ENCODE measurements around the gene CAPN15.

The CAPN15 gene

DNA sequence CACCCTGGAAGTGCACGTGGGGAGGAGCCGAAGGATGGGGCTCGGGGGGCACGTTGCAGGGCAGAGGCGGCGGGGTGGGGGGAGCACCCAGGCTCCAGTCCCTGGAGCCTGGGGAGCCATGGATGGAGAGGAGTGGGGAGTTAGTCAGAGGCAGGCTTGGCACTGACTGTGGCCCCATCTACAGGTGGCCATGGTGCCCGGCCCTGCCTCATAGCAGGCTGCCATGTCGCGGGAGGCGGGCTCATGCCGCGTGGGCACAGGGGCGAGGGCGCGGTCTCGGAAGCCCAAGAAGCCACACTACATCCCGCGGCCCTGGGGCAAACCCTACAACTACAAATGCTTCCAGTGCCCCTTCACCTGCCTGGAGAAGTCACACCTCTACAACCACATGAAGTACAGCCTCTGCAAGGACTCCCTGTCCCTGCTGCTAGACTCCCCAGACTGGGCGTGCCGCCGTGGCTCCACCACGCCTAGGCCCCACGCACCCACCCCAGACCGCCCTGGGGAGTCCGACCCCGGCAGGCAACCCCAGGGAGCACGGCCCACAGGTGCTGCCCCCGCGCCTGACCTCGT lies 35.6 kb downstream of the CAPN15 start:
- no peak for DNase-seq

DNA sequence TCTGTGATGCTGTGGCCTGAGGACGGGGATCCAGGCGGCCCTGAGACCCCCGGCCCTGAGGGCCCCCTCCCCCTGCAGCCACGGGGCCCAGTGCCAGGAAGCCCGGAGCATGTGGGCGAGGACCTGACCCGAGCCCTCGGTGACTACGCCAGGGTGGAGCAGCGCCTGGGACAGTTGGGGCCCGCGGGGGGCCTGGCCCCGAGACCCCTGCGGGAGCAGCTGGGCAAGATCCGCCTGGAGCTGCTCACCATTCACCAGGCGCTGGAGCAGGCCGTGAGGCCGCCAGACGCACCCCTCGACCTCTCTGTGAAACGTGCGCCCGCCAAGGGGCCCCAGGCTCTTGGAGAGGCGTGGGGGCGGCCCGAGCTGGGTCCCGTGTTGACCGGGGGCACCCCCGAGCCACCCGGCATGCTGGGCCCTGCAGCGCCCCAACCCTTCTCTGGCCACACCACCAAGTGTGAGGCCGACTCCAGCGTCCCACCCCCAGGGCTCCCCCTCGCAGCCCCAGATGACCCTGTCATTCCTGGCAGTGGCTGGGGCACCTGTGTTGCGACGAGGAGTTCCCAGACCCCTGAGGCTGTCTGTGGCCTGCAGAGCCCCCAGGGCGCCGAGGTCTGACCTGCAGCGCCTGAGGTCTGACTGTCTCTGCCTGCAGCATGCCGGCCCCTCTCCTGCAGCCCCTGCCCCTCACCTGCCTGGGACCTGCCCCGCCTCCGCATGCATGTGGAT lies 37.3 kb downstream of the CAPN15 start:
- DNase-seq, result no peak

DNA sequence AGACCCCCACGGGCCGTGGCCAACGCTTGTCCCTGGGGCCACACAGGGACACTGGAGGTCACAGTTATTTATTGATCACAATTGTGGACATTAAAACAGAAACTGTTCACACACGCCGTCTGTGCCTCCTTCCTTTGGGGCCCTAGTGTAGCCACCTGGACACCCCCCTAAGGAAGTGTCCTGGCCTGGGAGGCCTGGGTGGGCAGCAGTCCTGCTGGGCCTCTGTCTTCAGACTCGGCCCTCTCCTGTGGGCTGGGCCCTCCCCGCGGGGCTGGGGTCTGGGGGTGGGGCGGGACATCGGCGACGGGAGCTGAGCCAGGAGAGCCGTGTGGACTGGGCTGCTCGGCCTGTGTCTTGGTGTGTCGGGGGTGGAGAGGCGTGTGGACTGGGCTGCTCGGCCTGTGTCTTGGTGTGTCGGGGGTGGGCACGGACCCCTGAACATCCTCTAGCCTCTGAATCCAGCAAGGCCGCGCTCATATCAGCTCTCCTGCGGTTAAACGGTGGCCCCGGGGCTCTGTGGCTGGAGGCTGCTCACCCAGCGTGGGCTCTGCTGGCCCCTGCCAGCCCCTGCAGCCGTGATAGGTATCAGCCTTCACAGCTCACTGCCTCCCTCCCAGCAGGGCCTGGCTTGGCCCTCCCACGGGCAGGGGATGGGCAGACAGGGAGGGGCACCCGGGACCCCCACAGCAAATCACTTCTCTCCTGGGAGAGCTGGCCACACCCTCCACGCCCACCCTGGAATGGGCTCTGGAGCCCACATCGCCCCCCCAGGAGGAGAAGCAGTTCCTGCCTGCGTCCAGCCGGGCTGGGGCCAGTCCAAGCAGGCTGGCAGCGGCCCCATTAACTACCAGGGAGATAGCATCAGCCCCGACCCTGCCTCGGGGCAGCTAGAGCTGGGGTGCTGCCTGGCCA lies 38.2 kb downstream of the CAPN15 start:
- DNase-seq, result no peak

DNA sequence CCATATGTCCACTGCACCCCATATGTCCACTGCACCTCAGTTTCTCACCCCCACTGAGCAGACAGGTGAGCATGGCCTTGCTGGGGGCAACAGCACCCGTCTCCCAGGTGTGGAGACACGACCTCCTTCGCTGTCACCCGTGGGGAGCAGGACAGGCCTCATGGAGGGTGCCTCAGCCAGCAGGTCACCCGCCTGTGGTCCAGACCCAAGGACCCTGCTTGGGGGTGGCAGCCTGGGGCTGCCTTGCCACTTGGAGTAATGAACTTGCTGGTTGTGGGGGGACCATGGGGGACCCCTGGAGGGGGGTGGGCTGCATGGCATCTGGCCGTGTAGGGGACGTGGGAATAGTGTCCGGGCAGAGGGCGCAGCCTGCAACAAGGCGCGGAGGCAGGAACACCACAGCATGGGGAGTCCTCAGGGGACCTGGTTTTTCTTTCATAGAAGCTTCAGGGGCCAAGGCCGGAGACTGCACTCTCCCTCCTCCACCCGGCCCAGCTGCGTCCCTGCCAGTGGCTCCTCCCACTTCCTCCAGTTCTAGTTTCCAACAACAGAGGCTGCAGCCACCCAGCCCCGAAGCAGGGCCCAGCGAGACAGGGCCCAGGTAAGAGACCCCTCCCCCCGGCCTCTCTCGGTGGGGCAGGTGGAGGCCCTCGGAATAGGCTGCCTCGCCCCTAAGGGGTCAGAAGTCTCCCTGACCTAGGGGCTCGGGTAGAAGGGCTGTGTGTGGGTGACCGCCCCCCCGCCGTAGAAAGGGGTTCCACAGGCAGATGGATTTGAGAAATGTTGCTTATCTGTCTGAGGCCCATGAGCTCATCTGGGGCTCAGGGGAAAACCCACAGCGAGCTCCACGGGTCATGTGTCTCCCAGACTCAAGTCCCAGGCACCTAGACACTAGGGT lies 39.2 kb downstream of the CAPN15 start, which contains the start of gene NHLRC4:
TSS of gene NHLRC4 (plus strand) at position 531 of the 898 bp plus-strand sequence. CDS start 1,043 bp downstream, outside the sequence.
- peak in 1 of 2 donors; percentile 71 for DNase-seq

DNA sequence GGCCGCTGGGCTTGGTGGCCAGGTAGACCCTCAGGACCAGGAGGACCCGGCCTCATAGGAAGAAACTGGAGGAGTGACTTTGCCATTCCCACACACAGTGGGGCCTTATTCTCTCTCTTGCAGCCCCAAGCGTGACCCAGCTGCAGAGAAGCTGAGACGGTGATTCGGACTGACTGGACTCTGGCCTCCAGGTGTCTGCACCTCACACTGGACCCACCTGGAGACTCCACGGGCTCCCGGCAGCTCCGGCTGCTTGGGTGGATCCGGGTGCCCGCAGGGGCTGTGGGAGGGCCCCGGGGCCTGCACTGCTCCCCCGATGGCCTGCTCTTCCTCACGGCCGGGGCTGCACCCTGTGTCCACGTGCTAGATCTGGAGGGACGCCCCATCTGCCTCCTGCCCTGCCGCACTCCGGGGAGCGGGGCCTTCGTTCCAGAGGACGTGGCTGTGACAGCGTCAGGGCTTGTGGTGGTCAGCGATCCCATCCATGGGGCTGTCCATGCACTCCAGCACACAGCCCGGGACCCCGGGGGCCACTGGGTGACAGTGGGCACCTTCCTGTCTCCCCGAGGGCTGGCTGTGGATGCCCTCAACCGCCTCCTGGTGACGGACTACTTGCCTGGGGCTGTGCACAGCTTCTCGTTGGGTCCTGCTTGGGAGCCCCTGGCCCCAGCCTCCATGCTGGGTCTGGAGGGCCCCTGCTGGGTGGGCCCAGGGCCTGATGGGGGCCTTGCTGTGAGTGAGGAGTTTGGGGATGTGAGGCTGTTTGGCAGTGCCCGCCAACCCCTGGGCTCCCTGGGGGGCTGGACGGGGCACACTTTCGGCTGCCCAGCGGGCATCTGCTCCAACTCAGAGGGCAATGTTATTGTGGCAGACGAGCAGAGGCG lies 40.1 kb downstream of the CAPN15 start:
- DNase-seq, result no peak

DNA sequence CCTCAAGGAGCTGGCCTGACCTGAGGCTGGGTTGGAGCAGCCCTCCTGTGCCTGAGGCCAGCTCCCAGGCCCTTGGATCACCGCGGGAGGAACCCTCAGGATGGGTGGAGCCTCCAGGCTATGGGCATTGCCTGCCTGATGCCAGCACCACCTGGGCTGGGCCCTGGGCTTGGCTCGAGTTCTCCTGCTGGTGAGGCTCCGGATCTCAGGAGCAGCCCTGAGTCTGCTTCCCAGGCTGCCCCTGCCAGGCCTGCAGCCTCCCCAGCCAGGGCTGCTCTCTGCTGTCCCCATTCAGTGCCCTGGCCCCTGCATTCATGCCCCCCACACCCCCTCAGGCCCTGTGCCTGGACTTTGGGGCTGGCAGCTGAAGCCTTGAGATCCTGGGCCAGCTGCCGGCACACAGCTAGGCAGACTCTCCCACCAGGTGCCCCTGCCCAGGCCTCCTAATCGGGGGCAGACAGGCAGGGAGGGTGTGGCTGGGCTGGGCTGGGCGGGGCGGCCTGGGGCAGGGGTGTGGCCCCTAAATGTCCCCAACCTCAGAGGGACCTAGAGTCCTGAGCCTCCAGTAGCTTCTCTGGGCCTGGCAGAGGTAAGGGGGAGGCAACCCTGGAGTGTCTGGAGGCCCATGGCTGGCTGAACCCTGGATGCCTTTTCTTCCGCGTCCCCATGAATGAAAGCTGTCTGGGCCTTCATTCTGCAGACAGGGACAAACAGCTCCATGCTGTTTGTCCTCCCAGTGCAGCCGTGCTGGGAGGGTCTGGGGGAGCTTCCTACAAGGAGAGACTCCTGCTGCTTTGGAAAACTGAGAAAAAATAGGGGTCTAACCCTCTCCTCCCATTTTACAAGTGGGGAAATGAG lies 41.1 kb downstream of the CAPN15 start:
- no peak for DNase-seq

DNA sequence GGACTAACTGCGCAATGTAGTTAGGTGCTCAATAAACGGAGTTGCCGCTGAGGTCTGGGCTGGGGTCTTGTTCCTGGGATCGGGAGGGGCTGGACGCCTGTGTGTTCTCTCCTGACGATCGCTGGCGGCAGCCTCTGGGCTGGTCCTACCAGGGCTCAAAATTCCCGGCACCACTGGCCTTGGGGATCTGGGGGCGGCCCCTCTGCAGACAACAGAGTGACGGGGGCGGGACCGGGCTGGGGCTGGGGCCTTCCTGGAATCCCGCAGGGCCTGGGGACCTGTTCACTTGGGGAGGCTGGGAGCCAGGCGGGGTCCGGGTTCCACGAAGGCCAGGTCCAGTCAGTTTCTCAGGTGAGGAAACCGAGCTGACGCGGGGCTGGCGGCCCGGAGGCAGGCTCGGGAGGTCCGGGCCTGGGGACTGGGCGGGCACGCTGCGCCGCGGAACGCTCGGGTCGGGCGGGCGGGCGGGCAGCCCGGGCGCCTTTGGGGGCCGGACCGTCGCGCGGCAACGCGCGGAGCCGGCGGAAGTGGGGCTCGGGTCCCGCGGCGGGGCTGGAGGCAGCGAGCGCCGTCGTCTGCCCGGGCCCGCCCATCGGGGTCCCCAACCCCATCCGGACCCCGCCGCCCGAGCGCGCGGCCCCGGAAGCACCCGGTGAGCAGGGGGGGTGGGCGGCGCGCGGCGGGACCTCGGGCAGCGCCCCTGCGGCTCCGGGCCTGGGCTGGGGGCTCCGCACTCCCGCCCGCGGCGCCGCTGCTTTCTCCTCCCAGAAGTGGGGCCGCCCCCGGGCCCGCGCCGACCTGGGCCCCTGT lies 42.1 kb downstream of the CAPN15 start, which contains the start of gene PIGQ:
TSS of gene PIGQ (plus strand) at position 524 of the 810 bp plus-strand sequence. CDS start 4,107 bp downstream, outside the sequence.
- peak in 1 of 2 donors; percentile 49 for DNase-seq

DNA sequence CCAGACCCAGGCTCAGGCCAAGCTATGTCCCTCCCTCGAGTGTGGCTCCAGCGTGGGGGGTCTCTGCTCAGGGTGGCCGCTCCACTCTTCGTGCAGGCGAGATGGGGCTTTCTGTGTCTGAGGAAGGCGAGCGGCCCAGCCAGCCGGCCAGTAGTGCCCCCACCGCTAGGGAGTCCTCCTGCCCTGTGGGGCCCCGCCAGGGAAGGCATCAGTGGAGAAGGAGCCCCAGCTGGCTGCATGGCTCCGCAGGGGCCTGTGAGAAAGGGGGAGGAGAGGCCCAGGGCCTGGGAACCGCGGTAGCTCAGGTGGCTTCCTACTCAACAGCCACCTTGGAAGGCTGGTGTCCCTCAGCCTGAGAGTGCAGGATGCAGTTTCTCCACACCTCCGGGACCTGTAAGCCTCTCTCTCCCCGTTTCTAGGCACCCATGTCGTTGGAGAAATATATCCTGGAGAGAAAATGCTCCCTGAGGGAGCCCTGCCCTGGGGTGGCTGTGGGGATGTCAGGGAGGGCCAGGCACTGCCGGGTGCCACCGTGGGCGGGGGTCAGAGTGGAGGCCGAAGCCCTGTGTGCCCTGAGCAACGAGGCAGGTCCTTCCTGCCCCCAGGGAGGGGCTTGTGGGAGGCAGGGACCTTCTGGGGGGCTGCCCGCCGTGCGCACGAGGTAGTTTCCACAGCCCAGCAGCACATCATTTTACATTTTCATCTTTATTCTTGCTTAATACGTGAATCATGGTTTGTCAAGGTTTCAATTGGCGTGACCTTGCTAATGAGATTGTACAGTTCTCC lies 45.5 kb downstream of the CAPN15 start:
- no peak for DNase-seq

DNA sequence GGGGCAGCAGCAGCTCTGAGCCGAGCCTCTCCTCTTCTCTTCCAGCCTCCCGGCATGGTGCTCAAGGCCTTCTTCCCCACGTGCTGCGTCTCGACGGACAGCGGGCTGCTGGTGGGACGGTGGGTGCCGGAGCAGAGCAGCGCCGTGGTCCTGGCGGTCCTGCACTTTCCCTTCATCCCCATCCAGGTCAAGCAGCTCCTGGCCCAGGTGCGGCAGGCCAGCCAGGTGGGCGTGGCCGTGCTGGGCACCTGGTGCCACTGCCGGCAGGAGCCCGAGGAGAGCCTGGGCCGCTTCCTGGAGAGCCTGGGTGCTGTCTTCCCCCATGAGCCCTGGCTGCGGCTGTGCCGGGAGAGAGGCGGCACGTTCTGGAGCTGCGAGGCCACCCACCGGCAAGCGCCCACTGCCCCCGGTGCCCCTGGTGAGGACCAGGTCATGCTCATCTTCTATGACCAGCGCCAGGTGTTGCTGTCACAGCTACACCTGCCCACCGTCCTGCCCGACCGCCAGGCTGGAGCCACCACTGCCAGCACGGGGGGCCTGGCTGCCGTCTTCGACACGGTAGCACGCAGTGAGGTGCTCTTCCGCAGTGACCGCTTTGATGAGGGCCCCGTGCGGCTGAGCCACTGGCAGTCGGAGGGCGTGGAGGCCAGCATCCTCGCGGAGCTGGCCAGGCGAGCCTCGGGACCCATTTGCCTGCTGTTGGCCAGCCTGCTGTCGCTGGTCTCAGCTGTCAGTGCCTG lies 46.7 kb downstream of the CAPN15 start:
- DNase-seq, result no peak

DNA sequence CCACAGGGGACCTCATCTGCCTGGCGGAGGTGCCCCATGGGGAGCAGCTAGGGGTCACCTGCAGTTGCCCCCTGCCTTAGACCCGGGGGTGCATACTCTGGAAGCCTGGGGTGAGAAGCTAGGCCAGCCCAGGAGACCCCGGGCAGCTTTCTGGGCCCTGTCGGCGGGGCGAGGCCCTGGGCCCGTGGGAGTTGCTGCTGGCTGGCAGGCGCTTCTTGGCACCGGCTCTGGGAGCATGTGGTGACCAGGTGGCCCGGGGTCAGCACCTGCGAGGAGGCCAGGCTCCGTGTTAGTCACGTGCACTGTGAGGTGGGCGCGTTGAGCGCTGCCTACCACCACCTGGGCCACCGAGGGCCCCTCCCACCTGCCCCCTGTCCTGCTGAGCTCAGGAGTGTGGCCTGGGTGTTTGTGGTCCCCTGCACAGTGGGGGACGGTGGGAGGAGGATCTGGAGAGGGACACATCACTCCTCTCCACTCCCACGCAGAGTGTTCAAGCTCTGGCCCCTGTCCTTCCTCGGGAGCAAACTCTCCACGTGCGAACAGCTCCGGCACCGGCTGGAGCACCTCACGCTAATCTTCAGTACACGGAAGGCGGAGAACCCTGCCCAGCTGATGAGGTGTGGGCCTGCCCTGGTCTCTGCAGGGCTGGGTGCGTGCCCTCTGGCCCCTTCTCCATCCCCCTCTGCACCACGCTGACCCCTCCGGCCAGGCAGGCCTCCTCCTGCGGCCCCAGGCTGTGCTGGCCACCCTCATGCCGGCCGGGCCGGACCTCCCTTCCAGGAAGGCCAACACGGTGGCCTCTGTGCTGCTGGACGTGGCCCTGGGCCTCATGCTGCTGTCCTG lies 48.1 kb downstream of the CAPN15 start:
- DNase-seq, result no peak

DNA sequence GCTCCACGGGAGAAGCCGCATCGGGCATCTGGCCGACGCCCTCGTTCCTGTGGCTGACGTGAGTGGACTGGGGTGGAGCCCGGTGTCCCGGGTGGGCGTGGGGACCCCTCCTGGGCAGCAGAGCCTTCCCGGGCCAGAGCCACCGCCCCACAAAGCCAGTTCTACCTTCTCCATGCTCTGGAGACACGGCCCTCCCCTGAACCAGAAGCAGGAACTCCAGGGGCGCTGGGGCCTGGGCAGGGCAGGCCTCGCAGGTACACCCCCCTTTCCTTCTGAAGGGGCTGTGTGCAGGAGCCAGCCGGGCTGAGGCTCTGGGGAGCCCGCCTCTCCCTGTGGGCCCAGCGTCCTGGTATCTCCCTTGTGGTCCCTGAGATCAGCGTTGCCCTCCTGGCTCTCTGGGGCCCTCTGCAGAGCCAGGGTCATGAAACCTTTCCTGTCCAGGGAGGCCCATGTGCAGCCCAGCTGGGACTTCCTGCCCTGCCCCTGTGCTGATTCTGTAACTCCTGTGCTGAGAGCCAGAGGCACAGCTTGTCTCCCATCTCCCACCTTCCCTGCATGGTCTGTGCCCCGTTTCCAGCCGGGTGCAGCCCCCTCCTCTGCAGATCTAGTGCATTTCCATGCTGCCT lies 48.8 kb downstream of the CAPN15 start:
- no peak for DNase-seq

DNA sequence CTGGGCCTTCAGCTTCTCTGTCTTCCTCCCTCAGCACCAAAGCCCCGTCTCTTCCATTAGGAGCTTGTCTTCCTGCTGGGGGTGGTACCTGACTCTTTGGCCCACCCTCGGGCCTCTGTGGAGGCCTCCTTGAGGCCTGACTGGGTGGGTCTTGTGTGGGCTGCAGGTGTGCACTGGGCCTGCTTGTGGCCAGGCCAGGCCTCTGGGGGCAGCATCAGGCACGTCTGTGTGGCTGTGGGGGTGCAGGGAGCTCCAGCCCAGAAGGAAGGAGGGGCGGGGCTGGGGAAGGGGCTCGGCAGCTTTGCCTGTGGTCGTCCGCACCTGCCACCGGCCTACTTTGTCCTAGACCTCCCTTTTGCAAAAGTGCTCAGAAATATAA lies 49.3 kb downstream of the CAPN15 start:
- DNase-seq, result no peak

DNA sequence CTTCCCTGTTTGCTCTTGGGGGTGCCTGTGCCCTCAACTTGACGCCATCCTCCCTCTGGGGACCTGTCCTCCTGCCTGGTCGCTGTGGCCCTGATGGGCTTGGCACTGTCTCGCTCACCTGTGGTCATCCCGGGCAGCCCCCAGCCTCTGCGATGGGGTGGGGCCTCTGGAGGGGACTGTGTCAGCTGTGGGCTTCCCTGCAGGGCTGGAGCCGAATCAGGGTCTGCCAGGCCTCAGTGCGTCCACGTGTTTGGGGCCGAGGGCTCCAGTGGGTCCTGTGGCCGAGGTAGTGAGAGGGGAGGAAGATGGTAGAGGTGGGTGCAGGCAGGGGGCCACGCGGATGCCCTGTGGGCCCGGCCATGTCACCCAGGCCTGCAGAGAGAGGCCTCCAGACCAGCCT lies 50.3 kb downstream of the CAPN15 start:
- DNase-seq, result no peak

DNA sequence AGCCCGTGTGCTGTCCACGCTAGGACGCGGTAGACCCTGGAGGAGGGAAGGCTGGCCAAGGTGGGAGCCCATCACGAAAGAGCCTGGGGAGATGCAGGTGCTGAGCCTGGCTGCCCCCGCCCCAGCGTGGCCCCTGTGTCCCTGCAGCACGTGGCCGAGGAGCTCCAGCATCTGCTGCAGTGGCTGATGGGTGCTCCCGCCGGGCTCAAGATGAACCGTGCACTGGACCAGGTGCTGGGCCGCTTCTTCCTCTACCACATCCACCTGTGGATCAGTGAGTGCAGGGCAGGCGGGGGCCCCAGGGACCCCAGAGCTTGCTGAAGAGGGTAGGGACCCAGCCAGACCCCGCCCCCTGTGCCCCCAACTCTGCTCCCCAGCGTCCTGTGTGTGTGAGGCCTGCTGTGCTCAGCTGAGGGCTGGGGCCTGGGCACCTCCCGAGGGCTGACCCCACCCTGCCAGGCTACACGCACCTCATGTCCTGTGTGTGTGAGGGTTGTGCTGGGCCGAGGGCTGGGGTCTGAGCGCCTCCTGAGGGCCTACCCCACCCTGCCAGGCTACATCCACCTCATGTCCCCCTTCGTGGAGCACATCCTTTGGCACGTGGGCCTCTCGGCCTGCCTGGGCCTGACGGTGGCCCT lies 50.8 kb downstream of the CAPN15 start:
- no peak for DNase-seq

DNA sequence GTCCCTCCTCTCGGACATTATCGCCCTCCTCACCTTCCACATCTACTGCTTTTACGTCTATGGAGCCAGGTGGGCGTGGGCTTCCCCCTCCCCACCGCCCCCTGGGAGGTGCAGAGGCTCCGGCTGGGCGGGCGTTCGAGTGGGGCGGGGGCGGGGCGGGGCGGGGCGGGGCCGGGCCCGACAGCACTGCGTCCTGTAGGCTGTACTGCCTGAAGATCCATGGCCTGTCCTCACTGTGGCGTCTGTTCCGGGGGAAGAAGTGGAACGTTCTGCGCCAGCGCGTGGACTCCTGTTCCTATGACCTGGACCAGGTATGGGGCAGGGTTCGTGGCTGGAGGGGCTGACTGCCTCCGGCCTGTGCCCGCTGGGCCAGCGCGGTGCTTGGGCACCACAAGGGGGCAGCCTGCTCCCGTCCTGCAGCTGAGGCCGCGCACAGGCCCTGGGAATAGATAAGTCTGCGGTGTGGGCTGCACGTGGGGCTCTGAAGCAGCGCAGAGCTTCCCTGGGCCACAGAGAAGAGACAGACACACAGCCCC lies 51.4 kb downstream of the CAPN15 start:
- peak in 1 of 2 donors; percentile 55 for DNase-seq
